DOHH2 (cell line): ENCODE results near the gene FAM219B.

Experiments
- EZH2phosphoT487 ChIP-seq: fragments of 200-600 bp; sonication (generic); IDR thresholded peaks from 2 replicates; pipeline ENCODE4 v1.6.1; 2017; ENCODE audit warnings: borderline replicate concordance, mild to moderate bottlenecking, antibody characterized with exemption, low read length, moderate library complexity, mixed read lengths
- TF ChIP-seq, protein P1 (sequence below): fragments of 200-600 bp; sonication (generic); IDR thresholded peaks from one replicate; pipeline ENCODE4 v1.5.1; 2014; ENCODE audit warnings: antibody characterized with exemption, mild to moderate bottlenecking, low read depth, low read length; ENCODE audit not compliant: poor library complexity, severe bottlenecking

GRCh38 chr15:74857671-74858368 lies 48.8 kb downstream of the FAM219B start:
- TF ChIP-seq, protein P1, sequence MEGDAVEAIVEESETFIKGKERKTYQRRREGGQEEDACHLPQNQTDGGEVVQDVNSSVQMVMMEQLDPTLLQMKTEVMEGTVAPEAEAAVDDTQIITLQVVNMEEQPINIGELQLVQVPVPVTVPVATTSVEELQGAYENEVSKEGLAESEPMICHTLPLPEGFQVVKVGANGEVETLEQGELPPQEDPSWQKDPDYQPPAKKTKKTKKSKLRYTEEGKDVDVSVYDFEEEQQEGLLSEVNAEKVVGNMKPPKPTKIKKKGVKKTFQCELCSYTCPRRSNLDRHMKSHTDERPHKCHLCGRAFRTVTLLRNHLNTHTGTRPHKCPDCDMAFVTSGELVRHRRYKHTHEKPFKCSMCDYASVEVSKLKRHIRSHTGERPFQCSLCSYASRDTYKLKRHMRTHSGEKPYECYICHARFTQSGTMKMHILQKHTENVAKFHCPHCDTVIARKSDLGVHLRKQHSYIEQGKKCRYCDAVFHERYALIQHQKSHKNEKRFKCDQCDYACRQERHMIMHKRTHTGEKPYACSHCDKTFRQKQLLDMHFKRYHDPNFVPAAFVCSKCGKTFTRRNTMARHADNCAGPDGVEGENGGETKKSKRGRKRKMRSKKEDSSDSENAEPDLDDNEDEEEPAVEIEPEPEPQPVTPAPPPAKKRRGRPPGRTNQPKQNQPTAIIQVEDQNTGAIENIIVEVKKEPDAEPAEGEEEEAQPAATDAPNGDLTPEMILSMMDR, result no peak
- no peak for TF ChIP-seq EZH2phosphoT487
